Right atrium auricular region (tissue), 2 donors: ENCODE measurements around the gene SNRNP35. TPM values are rescaled to one million over a fixed set of nuclear protein-coding genes. Genes with fewer than 3 reads are reported as not detected.
A peak's percentile ranks its signal among the peaks of the same experiment; 100 is the strongest.
"Not testable (repeated sequence)": the region's sequence is repeated elsewhere in the genome, so short reads cannot be mapped to it uniquely, and the experiment has no call there.

Experiments used
- DNase-seq: peaks from one replicate; pipeline ENCODE4 v3.0.0-alpha.2; 2019; ENCODE audit warnings: low spot score
- H3K27ac ChIP-seq, 2 donors: fragments of 200-600 bp; sonication (generic); 1 replicate in 1 of 2; 2 replicates in 1 of 2; pipeline ENCODE4 v1.5.1; 2016 to 2019
- H3K27me3 ChIP-seq, 2 donors: fragments of 200-600 bp; sonication (generic); one replicate each; pipeline versions ENCODE4 v1.5.1 to v1.6.0; 2017 to 2019
- H3K36me3 ChIP-seq: fragments of 200-600 bp; sonication (generic); one replicate; pipeline ENCODE4 v1.5.1; 2016
- H3K4me1 ChIP-seq, 2 donors: fragments of 200-600 bp; sonication (generic); one replicate each; pipeline versions ENCODE4 v1.5.1 to v1.6.0; 2017 to 2019
- H3K4me3 ChIP-seq, 2 donors: fragments of 200-600 bp; sonication (generic); 1 replicate in 1 of 2; 2 replicates in 1 of 2; pipeline ENCODE4 v1.5.1; 2017 to 2019; ENCODE audit warnings: mild to moderate bottlenecking in 1 of 2, moderate library complexity in 1 of 2
- H3K9me3 ChIP-seq, 2 donors: fragments of 200-600 bp; sonication (generic); one replicate each; pipeline ENCODE4 v1.5.1; 2019
- total RNA-seq, 2 donors: library from RNA; depleted of rRNA; stranded (reverse); fragments of >200 nt; gene quantifications; one replicate each; pipeline ENCODE4 v1.1.0, GENCODE V29; 2016
- TF ChIP-seq, protein P1 (sequence below), 2 donors: fragments of 200-600 bp; sonication (generic); IDR thresholded peaks; one replicate each; pipeline ENCODE4 v1.5.1; 2019; ENCODE audit warnings: antibody characterized with exemption in 2 of 2

The SNRNP35 gene
- total RNA-seq, 2 donors from 2014 or later: 17.4 to 18.4 TPM

DNA sequence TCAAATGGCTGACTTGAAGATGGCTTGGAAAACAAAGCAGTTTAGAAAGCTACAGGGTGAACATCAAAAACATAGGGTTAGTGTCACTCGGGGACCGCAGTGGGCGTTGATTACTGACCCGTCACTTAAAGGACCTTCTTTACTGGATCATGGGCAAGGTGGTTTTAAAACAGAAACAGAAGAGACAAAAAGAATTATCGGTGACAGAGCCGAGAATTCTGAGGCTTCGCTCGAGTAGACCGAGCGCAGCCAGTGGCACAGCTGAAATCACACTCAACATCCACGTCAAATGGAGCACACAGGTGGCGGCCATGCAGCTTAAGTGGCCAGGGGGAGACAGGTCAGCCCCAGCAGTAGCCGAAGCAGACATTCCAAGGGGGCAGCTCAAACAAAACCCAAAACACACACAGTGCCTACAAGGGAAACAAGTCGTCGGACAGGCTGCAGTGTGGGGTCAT lies 17.3 kb downstream of the SNRNP35 start:
- TF ChIP-seq, protein P1, sequence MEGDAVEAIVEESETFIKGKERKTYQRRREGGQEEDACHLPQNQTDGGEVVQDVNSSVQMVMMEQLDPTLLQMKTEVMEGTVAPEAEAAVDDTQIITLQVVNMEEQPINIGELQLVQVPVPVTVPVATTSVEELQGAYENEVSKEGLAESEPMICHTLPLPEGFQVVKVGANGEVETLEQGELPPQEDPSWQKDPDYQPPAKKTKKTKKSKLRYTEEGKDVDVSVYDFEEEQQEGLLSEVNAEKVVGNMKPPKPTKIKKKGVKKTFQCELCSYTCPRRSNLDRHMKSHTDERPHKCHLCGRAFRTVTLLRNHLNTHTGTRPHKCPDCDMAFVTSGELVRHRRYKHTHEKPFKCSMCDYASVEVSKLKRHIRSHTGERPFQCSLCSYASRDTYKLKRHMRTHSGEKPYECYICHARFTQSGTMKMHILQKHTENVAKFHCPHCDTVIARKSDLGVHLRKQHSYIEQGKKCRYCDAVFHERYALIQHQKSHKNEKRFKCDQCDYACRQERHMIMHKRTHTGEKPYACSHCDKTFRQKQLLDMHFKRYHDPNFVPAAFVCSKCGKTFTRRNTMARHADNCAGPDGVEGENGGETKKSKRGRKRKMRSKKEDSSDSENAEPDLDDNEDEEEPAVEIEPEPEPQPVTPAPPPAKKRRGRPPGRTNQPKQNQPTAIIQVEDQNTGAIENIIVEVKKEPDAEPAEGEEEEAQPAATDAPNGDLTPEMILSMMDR (IDR thresholded peaks at IDR 0.05): no peak
- Histone ChIP-seq H3K36me3 (peaks cover 49% of the 10 kb centered on the region), H3K4me3 (no peak overlapping the region), H3K9me3 (no peaks in the 10 kb centered on the region), H3K27ac (peak overlapping the region; percentile 92 to 97), H3K27me3 (no peaks in the 10 kb centered on the region), H3K4me1 (peaks cover 0 to 56% of the 10 kb centered on the region in 2 donors)
- no peak for DNase-seq

DNA sequence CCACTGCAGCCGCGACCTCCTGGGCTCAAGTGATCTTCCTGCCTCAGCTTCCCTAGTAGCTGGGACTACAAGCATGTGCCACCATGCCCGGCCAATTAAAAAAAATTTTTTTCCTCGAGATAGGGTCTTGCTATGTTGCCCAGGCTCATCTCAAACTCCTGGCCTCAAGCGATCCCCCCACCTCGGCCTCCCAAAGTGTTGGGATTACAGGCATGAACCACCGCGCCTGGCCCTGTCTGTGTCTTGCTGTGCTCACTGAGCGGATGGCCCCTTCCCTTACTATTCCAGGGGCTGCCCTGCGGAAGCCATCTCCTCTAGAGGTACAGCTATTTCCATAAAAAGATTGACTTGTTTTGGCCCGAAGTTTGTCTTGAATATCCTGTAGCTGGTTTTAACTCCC lies 20.1 kb downstream of the SNRNP35 start:
- no peaks in the 10 kb centered on the region for H3K27me3 ChIP-seq
- H3K4me3 ChIP-seq: no peak overlapping the region
- H3K4me1 ChIP-seq: peaks cover 0 to 40% of the 10 kb centered on the region in 2 donors
- no peak for DNase-seq
- TF ChIP-seq, protein P1 (IDR thresholded peaks at IDR 0.05): no peak
- peak overlapping the region; percentile 92 to 97 for H3K27ac ChIP-seq
- H3K9me3 ChIP-seq: no peaks in the 10 kb centered on the region
- H3K36me3 ChIP-seq: peaks cover 42% of the 10 kb centered on the region

DNA sequence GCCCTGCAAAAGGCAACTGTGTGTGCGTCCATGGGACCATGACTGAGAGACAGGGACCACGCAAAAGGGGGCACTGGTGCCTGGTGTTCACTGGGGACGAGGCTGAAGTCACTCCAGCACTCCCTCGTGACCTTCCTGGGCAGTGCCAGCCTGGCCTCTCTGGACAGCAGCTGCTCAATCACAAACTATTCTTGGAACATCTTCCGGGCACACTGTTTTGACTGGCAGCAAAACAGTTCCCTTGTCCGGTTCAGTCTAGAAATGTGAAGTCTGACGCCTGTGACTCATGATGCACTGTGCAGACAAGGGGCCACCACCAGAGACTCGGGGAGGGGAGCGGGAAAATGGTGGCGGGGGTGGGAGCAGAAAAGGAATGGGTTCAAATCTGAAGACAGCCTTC lies 20.8 kb downstream of the SNRNP35 start:
- TF ChIP-seq, protein P1 (IDR thresholded peaks at IDR 0.05): no peak
- H3K4me3 ChIP-seq: no peak overlapping the region
- H3K27me3 ChIP-seq: no peaks in the 10 kb centered on the region
- H3K36me3 ChIP-seq: peaks cover 43% of the 10 kb centered on the region
- H3K9me3 ChIP-seq: no peaks in the 10 kb centered on the region
- H3K4me1 ChIP-seq: peaks cover 0 to 38% of the 10 kb centered on the region in 2 donors
- peak; percentile 74 for DNase-seq
- H3K27ac ChIP-seq: peak overlapping the region; percentile 92 to 97

DNA sequence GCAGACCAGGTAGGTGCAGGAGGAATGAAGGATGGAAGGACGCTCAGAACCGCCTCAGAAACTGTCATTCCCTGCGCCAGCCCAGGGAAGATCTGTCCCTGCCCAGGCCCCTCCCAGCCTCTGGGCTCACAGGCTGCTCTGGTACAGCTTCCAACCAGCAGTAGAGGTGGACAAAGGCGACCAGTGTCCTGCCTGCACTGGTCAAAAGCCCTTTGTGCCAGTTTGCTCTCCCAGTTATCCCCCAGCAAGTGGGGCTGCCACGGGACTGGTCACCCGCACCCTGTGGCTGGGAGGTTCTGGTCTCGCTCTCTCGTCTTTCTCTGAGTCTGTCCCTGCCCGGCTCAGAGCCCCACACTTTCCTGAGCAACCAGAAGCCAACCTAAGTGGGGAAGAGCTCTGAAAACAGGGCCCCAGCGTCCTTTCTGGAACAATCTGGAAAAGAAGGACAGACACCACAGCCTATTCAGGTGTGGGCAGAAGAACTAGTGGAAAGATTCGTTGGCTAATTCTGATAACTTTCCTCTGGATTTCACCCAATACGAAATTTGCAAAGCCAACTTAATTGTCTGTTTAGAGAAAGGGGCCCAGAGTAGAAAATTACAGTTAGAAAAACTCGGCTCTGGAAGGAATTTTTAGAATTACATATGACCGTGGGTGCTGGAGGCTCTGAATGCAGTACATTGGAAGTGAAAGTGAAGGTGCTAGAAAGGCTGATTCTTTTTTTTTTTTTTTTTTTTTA lies 21.7 kb downstream of the SNRNP35 start:
- DNase-seq: no peak
- Histone ChIP-seq H3K27me3 (no peaks in the 10 kb centered on the region), H3K36me3 (peaks cover 51% of the 10 kb centered on the region), H3K4me3 (no peak overlapping the region), H3K27ac (peak overlapping the region; percentile 92 to 97), H3K4me1 (peaks cover 0 to 33% of the 10 kb centered on the region in 2 donors), H3K9me3 (no peaks in the 10 kb centered on the region)
- TF ChIP-seq, protein P1 (IDR thresholded peaks at IDR 0.05): no peak

DNA sequence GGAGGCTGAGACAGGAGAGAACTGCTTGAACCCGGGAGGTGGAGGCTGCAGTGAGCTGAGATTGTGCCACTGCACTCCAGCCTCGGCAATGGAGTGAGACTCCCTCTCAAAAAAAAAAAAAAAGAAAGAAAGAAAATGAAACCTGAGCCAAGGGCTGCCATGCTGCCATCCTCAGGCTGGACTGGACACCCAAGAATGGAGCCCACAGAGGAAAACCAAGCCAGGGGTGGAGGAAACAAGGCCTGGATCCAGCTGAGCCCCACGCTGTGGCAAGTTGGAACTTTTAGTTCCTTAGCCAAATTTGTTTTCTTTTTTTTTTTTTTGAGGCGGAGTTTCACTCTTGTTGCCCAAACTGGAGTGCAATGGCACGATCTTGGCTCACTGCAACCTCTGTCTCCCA lies 23.3 kb downstream of the SNRNP35 start:
- peaks cover 61% of the 10 kb centered on the region for H3K36me3 ChIP-seq
- not testable (repeated sequence) for H3K27me3 ChIP-seq, H3K9me3 ChIP-seq, DNase-seq, H3K4me3 ChIP-seq
- H3K4me1 ChIP-seq: peaks cover 0 to 22% of the 10 kb centered on the region in 2 donors
- H3K27ac ChIP-seq: peak overlapping the region in 1 of 2 donors; percentile 92

DNA sequence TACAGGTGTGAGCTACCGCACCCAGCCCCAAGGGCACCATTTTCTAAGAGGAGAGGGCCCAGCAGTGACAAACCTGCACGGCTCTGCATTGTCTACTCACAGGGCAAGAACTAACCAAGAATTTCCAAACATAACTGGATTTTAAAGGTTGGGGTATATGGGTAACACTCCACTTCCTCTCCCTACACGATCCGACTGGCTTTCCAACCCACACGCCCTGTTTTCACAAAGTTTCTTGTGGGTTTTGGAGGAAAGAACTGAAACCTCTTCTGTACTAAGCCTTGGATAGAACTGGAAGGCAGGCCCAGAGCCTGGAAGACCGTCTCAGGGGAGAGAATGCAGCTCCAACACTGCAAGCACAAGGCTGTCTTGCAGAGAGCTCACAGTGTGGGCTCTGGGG lies 24.9 kb downstream of the SNRNP35 start:
- peak overlapping the region in 1 of 2 donors; percentile 60 for H3K27ac ChIP-seq
- no peaks in the 10 kb centered on the region for H3K9me3 ChIP-seq

More for the DNA sequence above, 24.9 kb downstream of the SNRNP35 start:
- no peak for DNase-seq
- H3K4me1 ChIP-seq: peaks cover 0 to 22% of the 10 kb centered on the region in 2 donors
- TF ChIP-seq, protein P1 (IDR thresholded peaks at IDR 0.05): no peak
- H3K36me3 ChIP-seq: peaks cover 47% of the 10 kb centered on the region
- H3K27me3 ChIP-seq: no peaks in the 10 kb centered on the region
- H3K4me3 ChIP-seq: no peak overlapping the region
